ENCODE data around the gene ZKSCAN2.

ZKSCAN2 gene

DNA sequence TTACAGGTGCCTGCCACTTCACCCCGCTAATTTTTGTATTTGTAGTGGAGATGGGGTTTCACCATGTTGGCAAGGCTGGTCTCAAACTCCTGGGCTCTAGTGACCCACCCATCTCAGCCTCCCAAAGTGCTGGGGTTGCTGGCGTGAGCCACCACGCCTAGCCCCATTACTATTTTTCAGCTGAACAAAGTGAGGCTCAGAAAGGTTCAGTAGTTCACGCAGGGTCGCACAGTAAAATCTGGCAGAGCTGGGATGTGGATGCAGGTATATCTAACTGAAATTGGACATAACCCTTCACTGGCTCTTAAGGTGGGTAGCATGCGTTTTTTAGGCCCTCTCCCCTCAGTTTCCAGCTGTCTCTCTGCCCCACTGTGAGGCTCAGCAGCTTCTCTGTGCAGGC, 33.7 kb downstream of the ZKSCAN2 start:
- no peak for DNase-seq (ENCODE audit: low read depth)

DNA sequence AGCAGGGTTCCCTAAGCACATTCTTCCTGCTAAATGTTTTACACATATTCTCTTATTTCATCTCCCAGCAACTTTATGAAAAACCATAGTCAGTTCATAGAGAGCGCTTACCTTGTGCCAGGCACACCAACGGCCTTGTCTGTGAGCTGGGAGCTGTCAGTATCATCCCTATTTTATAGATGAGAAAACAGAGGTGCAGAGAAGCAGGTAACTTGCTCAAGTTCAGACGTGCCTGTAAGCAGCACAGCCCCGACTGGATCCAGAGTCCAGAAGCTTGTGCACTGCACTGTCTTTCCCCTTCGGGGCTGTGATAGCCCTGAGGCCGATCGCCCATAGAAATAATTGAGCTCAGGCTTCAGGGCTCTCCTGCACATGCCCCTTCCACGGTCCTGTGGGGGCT, 34.7 kb downstream of the ZKSCAN2 start:
- no peak for DNase-seq (ENCODE audit: low read depth)

DNA sequence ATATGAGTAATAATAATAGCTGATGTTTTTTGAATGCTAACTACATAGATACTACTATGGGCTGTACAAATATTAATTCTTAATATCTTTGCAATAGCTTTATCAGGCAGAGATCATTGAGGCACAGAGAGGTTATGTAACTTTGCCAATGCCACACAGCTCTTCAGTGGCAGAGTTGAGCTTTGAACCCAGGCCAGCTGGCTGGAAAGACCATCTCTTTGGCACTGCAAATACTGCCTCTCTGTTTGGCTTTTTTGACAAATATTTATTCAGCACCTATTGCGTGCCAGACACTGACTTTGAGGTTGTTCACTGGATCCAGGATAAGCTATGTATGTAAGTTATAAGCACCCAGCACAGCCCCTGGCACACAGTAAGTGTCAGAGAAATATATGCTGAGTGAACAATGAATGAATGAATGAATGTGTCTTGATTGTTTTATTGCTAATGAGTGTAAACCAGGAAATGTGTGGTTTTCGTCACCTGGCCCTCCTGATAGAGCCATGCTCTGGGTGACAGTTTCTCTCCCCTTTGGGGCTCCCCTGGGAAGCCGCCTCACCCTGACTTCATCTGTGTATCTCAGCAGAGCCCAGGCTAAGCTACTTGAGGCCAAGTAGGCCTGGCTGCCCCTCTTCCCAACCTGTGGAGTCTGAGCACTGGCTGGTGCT, 38.4 kb downstream of the ZKSCAN2 start:
- no peak for DNase-seq (ENCODE audit: low read depth)

DNA sequence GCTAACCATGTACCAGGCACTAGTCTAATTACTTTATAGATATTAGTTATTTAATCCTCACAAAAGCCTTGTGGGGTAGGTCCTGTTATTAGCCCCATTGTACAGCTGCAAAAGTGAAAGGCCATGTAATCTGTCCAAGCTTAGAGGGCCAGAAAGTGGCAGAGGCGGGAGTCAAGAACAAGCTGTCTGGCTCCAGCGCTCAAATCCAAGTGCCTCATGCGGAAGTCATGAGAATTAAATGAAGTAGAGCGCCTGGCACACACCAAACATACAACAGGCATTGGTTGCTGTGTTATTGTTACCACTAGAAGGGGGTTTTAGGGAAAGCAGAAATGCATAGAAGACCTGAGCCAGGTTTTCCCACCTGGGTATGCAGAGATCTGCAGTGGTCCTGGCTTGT, 39.7 kb downstream of the ZKSCAN2 start:
- no peak for DNase-seq (ENCODE audit: low read depth)

DNA sequence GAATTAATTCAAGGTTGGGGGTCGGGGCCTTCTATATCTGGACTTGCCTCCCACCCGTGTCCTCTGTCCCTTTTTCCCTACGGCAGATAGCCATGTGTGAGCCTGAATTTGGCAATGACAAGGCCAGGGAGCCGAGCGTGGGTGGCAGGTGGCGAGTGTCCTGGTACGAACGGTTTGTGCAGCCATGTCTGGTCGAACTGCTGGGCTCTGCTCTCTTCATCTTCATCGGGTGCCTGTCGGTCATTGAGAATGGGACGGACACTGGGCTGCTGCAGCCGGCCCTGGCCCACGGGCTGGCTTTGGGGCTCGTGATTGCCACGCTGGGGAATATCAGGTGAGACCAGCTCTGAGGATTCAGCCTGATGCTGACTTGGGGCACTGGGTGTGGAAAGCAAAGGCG, 40.5 kb downstream of the ZKSCAN2 start:
- DNase-seq (ENCODE audit: low read depth): no peak

DNA sequence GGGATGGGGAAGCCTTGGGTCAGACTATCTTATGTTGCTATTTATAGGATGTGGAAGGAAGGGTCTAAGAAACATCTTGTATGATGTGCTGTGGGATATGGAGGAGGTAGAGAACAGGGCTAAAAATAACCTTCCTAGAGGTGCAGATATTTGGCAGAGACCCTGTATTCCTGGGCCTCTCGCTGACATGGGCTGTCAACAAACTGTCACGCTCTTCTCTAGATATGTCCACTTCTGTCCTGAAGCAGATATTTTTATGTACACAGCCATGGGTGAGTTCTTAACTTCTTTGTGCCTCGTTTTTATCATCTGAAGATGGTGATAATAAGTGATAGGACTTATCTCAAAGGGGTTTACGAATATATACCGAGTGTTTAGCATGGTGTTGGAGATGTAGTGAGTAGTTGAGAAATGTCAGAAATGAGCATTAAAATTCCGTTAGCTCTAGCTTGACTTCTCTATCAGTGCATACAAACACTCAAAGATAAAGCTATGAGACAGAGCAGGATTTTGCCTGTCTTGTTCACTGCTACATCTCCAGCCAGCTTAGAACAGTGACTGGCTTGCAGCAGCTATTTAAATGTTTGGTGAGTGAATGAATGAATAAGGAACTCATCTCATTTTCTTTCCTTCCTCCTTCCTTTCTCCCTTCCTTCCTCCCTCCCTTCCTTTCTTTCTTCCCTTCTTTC, 43.8 kb downstream of the ZKSCAN2 start:
- DNase-seq (ENCODE audit: low read depth): no peak

DNA sequence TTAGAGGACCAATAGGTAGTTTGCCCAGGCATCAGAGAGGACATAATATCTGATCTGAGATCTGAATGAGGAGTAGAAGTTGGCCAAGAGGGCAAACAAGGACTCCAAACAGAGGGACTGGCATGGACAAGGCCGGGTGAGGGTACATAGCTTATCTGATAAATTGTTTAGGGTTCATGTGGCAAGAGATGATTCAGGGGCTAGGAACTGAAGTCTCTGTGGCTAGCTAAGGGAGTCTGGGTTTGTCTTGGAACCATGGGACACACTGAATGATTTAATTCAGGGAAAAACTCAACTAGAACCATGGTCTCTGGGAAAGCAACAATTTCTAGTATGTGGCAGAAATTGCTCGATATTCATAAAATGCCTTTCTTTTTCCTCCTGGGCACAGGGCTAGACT, 45.0 kb downstream of the ZKSCAN2 start:
- DNase-seq (ENCODE audit: low read depth): no peak

DNA sequence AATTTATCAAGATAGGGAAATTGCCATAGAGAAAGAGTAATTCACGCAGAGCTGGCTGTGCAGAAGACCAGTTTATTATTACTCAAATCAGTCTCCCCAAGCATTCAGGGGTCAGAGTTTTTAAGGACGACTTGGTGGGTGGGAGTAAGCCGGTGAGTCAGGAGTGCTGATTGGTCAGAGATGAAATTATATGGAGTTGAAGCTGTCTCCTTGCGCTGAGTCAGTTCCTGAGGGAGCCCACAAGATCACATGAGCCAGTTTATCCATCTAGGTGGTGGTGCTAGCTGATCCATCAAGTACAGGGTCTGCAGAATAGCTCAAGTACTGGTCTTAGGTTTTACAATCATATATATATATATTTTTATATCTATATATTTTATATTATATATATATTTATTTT, 46.9 kb downstream of the ZKSCAN2 start:
- no peak for DNase-seq (ENCODE audit: low read depth)

DNA sequence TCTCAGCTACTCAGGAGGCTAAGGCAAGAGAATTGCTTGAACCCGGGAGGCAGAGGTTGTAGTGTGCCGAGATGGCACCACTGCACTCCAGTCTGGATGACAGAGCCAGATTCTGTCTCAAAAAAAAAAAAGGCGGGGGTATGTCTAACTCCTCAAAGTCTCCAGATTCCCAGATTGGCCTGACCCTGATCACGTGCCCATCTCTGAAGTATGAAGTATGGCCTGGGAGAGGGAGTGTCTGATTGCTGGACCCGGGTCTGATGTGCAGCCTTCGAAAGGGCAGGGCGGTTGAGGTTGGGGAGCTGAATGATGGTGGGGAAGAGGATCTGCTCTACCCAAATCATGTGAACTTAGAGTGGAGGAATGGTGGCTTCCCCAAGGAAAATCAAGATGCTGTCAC, 58.2 kb downstream of the ZKSCAN2 start:
- no peak for DNase-seq (ENCODE audit: low read depth)

DNA sequence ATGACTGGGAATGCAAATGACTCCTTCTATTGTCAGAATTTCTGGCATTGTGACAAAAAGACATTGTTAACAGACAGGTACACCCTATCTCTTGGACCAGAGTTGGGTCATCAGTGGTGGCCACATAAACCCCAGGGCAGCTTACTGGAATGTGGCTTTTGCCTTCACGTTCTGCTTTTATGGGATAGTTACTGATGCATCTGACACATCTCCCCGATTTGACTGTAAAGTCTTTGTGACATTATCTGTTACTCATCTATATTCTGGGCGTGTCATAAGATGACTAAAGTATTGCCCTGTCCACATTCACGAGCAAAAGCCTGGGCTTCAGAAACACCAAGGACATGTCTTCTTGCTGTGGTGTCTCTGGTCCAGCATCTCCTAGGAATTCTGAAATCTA, 59.6 kb downstream of the ZKSCAN2 start:
- DNase-seq (ENCODE audit: low read depth): no peak

DNA sequence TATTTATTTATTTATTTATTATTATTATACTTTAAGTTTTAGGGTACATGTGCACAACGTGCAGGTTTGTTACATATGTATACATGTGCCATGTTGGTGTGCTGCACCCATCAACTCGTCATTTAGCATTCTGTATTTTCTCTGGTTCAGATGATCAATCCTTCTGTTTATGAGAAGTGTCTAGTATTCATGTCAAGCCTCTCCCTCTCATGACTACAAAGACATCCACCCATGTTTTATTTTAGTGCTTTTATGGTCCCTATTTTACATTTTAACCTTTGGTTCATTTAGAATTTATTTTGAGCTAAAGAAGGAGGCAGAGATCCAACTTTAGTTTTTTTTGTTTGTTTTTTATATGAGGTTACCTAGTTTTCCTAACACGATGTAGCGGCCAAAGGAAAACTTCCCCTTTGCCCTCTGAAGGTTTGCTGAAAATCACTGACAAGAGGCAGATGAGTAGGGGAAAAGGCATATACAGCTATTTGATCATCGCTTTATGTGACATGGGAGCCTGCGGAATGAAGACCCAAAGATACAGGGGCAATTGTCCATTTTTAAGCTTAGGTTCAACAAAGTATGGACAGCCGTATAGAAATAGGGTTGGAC, 63.3 kb downstream of the ZKSCAN2 start:
- no peak for DNase-seq (ENCODE audit: low read depth)

DNA sequence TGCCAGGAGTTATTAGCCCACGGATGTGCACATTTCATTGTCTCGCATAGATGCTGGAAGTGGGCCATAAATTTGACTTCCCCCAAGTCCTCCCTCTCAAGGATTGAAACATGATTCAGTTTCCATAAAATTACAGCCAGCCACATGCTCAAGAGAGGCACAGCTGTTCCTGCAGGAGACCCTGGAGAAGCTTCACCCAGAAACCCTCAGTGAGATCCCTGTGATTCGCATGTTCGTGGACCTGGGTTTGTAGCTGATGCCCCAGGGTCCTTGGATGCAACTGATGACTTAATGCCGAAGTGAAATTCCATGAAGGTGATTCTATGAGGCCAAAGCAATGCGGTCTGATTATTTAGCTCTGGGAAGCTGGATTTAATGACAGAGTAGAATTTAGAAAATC, 65.5 kb downstream of the ZKSCAN2 start:
- no peak for DNase-seq (ENCODE audit: low read depth)

DNA sequence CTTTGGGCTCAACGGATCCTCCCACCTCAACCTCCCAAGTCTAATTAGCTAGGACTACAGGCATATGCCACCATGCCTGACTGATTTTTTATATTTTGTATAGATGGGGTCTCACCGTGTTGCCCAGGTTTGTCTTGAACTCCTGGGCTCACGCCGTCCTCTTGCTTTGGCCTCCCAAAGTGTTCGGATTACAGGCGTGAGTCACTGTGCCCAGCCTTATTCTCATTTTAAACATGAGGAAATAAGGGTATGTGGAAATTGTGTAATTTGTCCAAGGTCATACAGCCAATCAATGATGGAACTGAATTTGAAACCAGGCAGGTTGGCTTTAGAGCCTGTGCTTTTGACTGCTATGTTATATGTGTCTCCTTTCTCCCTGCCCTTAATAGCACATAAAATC, 68.3 kb downstream of the ZKSCAN2 start:
- no peak for DNase-seq (ENCODE audit: low read depth)

DNA sequence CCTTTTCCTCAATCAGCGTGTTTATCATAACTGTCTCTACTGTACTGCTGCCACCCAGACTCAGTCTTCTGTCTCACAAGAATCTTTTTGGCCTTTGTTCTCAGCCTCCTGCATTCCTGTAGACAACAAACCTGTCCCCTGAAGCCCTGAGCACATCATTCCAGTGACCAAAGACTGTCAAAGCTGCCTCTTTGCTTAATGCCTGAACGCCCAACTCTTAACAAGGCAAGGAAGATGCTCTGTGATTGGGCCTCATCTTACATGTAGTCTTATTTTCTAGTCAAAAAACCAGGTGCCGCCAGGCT, 70.2 kb downstream of the ZKSCAN2 start:
- DNase-seq (ENCODE audit: low read depth): no peak
